GM18508 (cell line): Measurements from ENCODE around the gene MTHFS.
"Not testable (repeated sequence)": the region's sequence is repeated elsewhere in the genome, so short reads cannot be mapped to it uniquely, and the experiment has no call there.

ENCODE experiments used
- ATAC-seq: cut with Tn5 transposase; IDR thresholded peaks from one replicate; pipeline ENCODE4 v1.9.1; 2021; ENCODE audit warnings: moderate number of reproducible peaks; ENCODE audit not compliant: insufficient read depth, unreplicated experiment

The MTHFS gene

GRCh38 chr15:79896634-79897379, at the start of gene MTHFS:
Gene MTHFS, minus strand, starts transcription at chr15:79897014. Its CDS starts 26 bp downstream, at chr15:79896988.
- peak; percentile 34 for ATAC-seq

GRCh38 chr15:79944622-79945021, 47.8 kb upstream of the MTHFS start:
- no peak for ATAC-seq

- peak; percentile 68 for ATAC-seq
These were observed 47.0 kb upstream of the MTHFS start for GRCh38 chr15:79943820-79944219.

GRCh38 chr15:79942741-79943481, 46.1 kb upstream of the MTHFS start:
- ATAC-seq: no peak

GRCh38 chr15:79939399-79939798, 42.6 kb upstream of the MTHFS start:
- ATAC-seq: no peak

GRCh38 chr15:79938143-79938542, 41.3 kb upstream of the MTHFS start:
- ATAC-seq: no peak

GRCh38 chr15:79935556-79936201, 38.9 kb upstream of the MTHFS start:
- ATAC-seq: not testable (repeated sequence)

GRCh38 chr15:79933231-79933630, 36.4 kb upstream of the MTHFS start:
- no peak for ATAC-seq

- ATAC-seq: no peak
These were observed 35.6 kb upstream of the MTHFS start for GRCh38 chr15:79932447-79932846.

GRCh38 chr15:79930516-79930915, 33.7 kb upstream of the MTHFS start:
- no peak for ATAC-seq

GRCh38 chr15:79929412-79929811, 32.6 kb upstream of the MTHFS start:
- no peak for ATAC-seq

GRCh38 chr15:79926116-79926515, 29.3 kb upstream of the MTHFS start:
- not testable (repeated sequence) for ATAC-seq

GRCh38 chr15:79924379-79924778, 27.6 kb upstream of the MTHFS start:
- ATAC-seq: no peak

- ATAC-seq: peak; percentile 85
These were observed 26.8 kb upstream of the MTHFS start for GRCh38 chr15:79923515-79924169.

GRCh38 chr15:79923079-79923514, 26.3 kb upstream of the MTHFS start:
- peak; percentile 23 for ATAC-seq

GRCh38 chr15:79922512-79923078, 25.8 kb upstream of the MTHFS start:
- no peak for ATAC-seq

GRCh38 chr15:79919749-79920511, 23.1 kb upstream of the MTHFS start:
- ATAC-seq: no peak

GRCh38 chr15:79919090-79919748, 22.4 kb upstream of the MTHFS start:
- no peak for ATAC-seq

- no peak for ATAC-seq
These were observed 21.5 kb upstream of the MTHFS start for GRCh38 chr15:79918278-79918677.
